Stomach smooth muscle (tissue), 2 donors: ENCODE results near the gene JAG2.
A peak's percentile ranks its signal among the peaks of the same experiment; 100 is the strongest.

ENCODE experiments used
- H3K27ac ChIP-seq: one replicate; pipeline ENCODE4 v1.7.0; 2013; ENCODE audit warnings: mild to moderate bottlenecking, low read length, inconsistent platforms
- H3K27me3 ChIP-seq, 2 donors: one replicate each; pipeline ENCODE4 v1.7.0; 2013; ENCODE audit warnings: low read length in 2 of 2; ENCODE audit not compliant: insufficient read depth in 2 of 2, control insufficient read depth in 1 of 2
- H3K36me3 ChIP-seq, 2 donors: one replicate each; pipeline ENCODE4 v1.7.0; 2013; ENCODE audit warnings: low read length in 2 of 2; ENCODE audit not compliant: control insufficient read depth in 2 of 2, insufficient read depth in 2 of 2
- H3K4me1 ChIP-seq: one replicate; pipeline ENCODE4 v1.7.0; 2013; ENCODE audit warnings: low read length; ENCODE audit not compliant: control insufficient read depth, insufficient read depth
- H3K4me3 ChIP-seq, 2 donors: one replicate each; pipeline ENCODE4 v1.7.0; 2013; ENCODE audit warnings: low read length in 2 of 2
- H3K9ac ChIP-seq, 2 donors: one replicate each; pipeline ENCODE4 v1.7.0; 2013; ENCODE audit warnings: low read length in 2 of 2, mild to moderate bottlenecking in 1 of 2
- H3K9me3 ChIP-seq, 2 donors: one replicate each; pipeline ENCODE4 v1.7.0; 2013; ENCODE audit warnings: low read length in 2 of 2; ENCODE audit not compliant: control insufficient read depth in 2 of 2
- donor health status: healthy.
- donor health status: Pancreatic carcinoma.

Gene JAG2

GRCh38 chr14:105172476-105172875 lies 3.9 kb upstream of the JAG2 start:
- H3K9me3 ChIP-seq = no peaks in the 10 kb centered on the region
- no peaks in the 10 kb centered on the region for H3K36me3 ChIP-seq
- H3K27me3 ChIP-seq = peaks cover 2 to 9% of the 10 kb centered on the region in 2 donors
- no peak overlapping the region for H3K27ac ChIP-seq
- no peak overlapping the region for H3K9ac ChIP-seq
- peaks cover 21% of the 10 kb centered on the region for H3K4me1 ChIP-seq
- no peak overlapping the region for H3K4me3 ChIP-seq

GRCh38 chr14:105171004-105171673 lies 2.6 kb upstream of the JAG2 start:
- Histone ChIP-seq H3K27me3 (peaks cover 8 to 19% of the 10 kb centered on the region in 2 donors), H3K4me1 (peaks cover 29% of the 10 kb centered on the region), H3K4me3 (no peak overlapping the region), H3K36me3 (no peaks in the 10 kb centered on the region), H3K9me3 (no peaks in the 10 kb centered on the region), H3K9ac (no peak overlapping the region), H3K27ac (no peak overlapping the region)

- no peaks in the 10 kb centered on the region for H3K36me3 ChIP-seq
- H3K9ac ChIP-seq = no peak overlapping the region
- no peak overlapping the region for H3K4me3 ChIP-seq
- no peak overlapping the region for H3K27ac ChIP-seq
- H3K4me1 ChIP-seq = peaks cover 28% of the 10 kb centered on the region
- peaks cover 9 to 19% of the 10 kb centered on the region in 2 donors for H3K27me3 ChIP-seq
- no peaks in the 10 kb centered on the region for H3K9me3 ChIP-seq
Measured at GRCh38 chr14:105169776-105170655, 1.4 kb upstream of the JAG2 start.

GRCh38 chr14:105168979-105169507 lies 467 bp upstream of the JAG2 start:
- Histone ChIP-seq H3K27me3 (peaks cover 10 to 19% of the 10 kb centered on the region in 2 donors), H3K36me3 (no peaks in the 10 kb centered on the region), H3K9me3 (no peaks in the 10 kb centered on the region), H3K27ac (no peak overlapping the region), H3K4me1 (peaks cover 25% of the 10 kb centered on the region), H3K9ac (no peak overlapping the region), H3K4me3 (peak overlapping the region in 1 of 2 donors; percentile 35)

- peaks cover 10 to 19% of the 10 kb centered on the region in 2 donors for H3K27me3 ChIP-seq
Measured at GRCh38 chr14:105168093-105168420, 519 bp downstream of the JAG2 start.

GRCh38 chr14:105167303-105168092 lies 1.1 kb downstream of the JAG2 start:
- Histone ChIP-seq H3K27ac (no peak overlapping the region), H3K9ac (no peak overlapping the region), H3K9me3 (no peaks in the 10 kb centered on the region), H3K36me3 (no peaks in the 10 kb centered on the region), H3K27me3 (peaks cover 11 to 19% of the 10 kb centered on the region in 2 donors), H3K4me1 (peaks cover 25% of the 10 kb centered on the region), H3K4me3 (peak overlapping the region; percentile 35 to 68)

More at GRCh38 chr14:105168093-105168420, 519 bp downstream of the JAG2 start:
- Histone ChIP-seq H3K36me3 (no peaks in the 10 kb centered on the region), H3K9me3 (no peaks in the 10 kb centered on the region), H3K4me3 (peak overlapping the region in 1 of 2 donors; percentile 68), H3K27ac (no peak overlapping the region), H3K4me1 (peaks cover 25% of the 10 kb centered on the region), H3K9ac (no peak overlapping the region)

GRCh38 chr14:105166571-105167302 lies 1.8 kb downstream of the JAG2 start:
- H3K9me3 ChIP-seq = no peaks in the 10 kb centered on the region
- H3K4me3 ChIP-seq = no peak overlapping the region
- peaks cover 13 to 19% of the 10 kb centered on the region in 2 donors for H3K27me3 ChIP-seq
- no peak overlapping the region for H3K9ac ChIP-seq
- peaks cover 28% of the 10 kb centered on the region for H3K4me1 ChIP-seq
- no peaks in the 10 kb centered on the region for H3K36me3 ChIP-seq
- H3K27ac ChIP-seq = no peak overlapping the region

GRCh38 chr14:105165761-105166485 lies 2.7 kb downstream of the JAG2 start:
- Histone ChIP-seq H3K9ac (no peak overlapping the region), H3K4me3 (no peak overlapping the region), H3K4me1 (peaks cover 26% of the 10 kb centered on the region), H3K9me3 (no peaks in the 10 kb centered on the region), H3K27me3 (peaks cover 13 to 19% of the 10 kb centered on the region in 2 donors), H3K27ac (no peak overlapping the region), H3K36me3 (no peaks in the 10 kb centered on the region)

GRCh38 chr14:105165134-105165704 lies 3.4 kb downstream of the JAG2 start:
- H3K36me3 ChIP-seq = no peaks in the 10 kb centered on the region
- peaks cover 21% of the 10 kb centered on the region for H3K4me1 ChIP-seq
- no peak overlapping the region for H3K4me3 ChIP-seq
- H3K27me3 ChIP-seq = peaks cover 12 to 19% of the 10 kb centered on the region in 2 donors
- no peaks in the 10 kb centered on the region for H3K9me3 ChIP-seq
- no peak overlapping the region for H3K27ac ChIP-seq
- H3K9ac ChIP-seq = no peak overlapping the region
